Measurements from ENCODE around the gene AP1S2. TPM values are rescaled to one million over a fixed set of nuclear protein-coding genes. Genes with fewer than 3 reads are reported as not detected.
A peak's percentile ranks its signal among the peaks of the same experiment; 100 is the strongest.

The AP1S2 gene
- total and polyA plus RNA-seq, 10 of the 15 experiments (the other 5 are each of a cell fraction or from before 2014, with no cell fraction given): 25.6 to 105 (median 50.7) TPM

DNA sequence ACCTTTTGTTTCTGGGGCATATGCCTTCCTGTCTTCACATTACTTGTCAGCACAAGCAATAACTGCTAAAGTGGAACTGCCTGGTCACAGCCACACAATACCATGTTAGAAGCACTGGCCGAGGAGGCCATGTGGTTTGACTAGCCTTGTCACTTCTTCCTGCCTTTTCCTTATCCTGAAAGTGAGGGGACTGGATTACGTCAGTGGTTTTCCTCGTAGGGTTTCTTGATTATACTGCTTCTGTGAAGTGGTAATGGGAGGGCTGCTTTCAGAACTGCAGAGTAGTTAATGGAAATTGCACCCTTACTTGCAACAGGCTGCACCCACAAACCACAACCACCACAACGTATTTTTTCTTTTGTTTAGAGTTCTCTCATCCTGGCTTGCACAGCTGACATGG lies 37.7 kb downstream of the AP1S2 start (continued):
- TF ChIP-seq, protein P1, sequence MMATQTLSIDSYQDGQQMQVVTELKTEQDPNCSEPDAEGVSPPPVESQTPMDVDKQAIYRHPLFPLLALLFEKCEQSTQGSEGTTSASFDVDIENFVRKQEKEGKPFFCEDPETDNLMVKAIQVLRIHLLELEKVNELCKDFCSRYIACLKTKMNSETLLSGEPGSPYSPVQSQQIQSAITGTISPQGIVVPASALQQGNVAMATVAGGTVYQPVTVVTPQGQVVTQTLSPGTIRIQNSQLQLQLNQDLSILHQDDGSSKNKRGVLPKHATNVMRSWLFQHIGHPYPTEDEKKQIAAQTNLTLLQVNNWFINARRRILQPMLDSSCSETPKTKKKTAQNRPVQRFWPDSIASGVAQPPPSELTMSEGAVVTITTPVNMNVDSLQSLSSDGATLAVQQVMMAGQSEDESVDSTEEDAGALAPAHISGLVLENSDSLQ (IDR thresholded peaks at IDR 0.05): no peak
- TF ChIP-seq, protein P2, sequence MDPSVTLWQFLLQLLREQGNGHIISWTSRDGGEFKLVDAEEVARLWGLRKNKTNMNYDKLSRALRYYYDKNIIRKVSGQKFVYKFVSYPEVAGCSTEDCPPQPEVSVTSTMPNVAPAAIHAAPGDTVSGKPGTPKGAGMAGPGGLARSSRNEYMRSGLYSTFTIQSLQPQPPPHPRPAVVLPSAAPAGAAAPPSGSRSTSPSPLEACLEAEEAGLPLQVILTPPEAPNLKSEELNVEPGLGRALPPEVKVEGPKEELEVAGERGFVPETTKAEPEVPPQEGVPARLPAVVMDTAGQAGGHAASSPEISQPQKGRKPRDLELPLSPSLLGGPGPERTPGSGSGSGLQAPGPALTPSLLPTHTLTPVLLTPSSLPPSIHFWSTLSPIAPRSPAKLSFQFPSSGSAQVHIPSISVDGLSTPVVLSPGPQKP (IDR thresholded peaks at IDR 0.05; ENCODE audit: low read depth, low read length): no peak
- TF ChIP-seq ZNF24 (IDR thresholded peaks at IDR 0.05): no peak
- TF ChIP-seq SMAD1 (IDR thresholded peaks at IDR 0.05; ENCODE audit: low read depth, partially characterized antibody): no peak
- no peak for TF ChIP-seq YY1 (IDR thresholded peaks at IDR 0.05; ENCODE audit: low read depth, low read length)
- TF ChIP-seq EP300 (IDR thresholded peaks at IDR 0.05; ENCODE audit: borderline replicate concordance in 1 of 2, control insufficient read depth in 1 of 2, low read depth in 2 of 2, low read length in 2 of 2): 0 out of 4 replicates have a peak, but pooled peaks of 1 of the 2 experiments have one; percentile 12
- TF ChIP-seq SREBF1 (IDR thresholded peaks at IDR 0.05; ENCODE audit: low read length): no peak
- TF ChIP-seq STAT1 (conservative IDR thresholded peaks at IDR 0.05): no peak
- no peak for TF ChIP-seq MXI1 (IDR thresholded peaks at IDR 0.05; ENCODE audit: low read depth, low read length)
- no peak for TF ChIP-seq MYB (IDR thresholded peaks at IDR 0.05; ENCODE audit: borderline replicate concordance, low read depth, low read length)
- TF ChIP-seq, protein P3, sequence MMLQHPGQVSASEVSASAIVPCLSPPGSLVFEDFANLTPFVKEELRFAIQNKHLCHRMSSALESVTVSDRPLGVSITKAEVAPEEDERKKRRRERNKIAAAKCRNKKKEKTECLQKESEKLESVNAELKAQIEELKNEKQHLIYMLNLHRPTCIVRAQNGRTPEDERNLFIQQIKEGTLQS (IDR thresholded peaks at IDR 0.05; ENCODE audit: borderline replicate concordance, extremely low read depth, low read depth, low read length): no peak
- TF ChIP-seq LARP7 (IDR thresholded peaks at IDR 0.05): no peak
- TF ChIP-seq KAT2A (conservative IDR thresholded peaks at IDR 0.05; ENCODE audit: control insufficient read depth, low read depth, low read length): no peak
- no peak for TF ChIP-seq ZNF622 (IDR thresholded peaks at IDR 0.05)
- TF ChIP-seq CHD4 (IDR thresholded peaks at IDR 0.05): no peak
- TF ChIP-seq, protein P4, sequence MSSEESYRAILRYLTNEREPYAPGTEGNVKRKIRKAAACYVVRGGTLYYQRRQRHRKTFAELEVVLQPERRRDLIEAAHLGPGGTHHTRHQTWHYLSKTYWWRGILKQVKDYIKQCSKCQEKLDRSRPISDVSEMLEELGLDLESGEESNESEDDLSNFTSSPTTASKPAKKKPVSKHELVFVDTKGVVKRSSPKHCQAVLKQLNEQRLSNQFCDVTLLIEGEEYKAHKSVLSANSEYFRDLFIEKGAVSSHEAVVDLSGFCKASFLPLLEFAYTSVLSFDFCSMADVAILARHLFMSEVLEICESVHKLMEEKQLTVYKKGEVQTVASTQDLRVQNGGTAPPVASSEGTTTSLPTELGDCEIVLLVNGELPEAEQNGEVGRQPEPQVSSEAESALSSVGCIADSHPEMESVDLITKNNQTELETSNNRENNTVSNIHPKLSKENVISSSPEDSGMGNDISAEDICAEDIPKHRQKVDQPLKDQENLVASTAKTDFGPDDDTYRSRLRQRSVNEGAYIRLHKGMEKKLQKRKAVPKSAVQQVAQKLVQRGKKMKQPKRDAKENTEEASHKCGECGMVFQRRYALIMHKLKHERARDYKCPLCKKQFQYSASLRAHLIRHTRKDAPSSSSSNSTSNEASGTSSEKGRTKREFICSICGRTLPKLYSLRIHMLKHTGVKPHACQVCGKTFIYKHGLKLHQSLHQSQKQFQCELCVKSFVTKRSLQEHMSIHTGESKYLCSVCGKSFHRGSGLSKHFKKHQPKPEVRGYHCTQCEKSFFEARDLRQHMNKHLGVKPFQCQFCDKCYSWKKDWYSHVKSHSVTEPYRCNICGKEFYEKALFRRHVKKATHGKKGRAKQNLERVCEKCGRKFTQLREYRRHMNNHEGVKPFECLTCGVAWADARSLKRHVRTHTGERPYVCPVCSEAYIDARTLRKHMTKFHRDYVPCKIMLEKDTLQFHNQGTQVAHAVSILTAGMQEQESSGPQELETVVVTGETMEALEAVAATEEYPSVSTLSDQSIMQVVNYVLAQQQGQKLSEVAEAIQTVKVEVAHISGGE (CRISPR knock-in tag; IDR thresholded peaks at IDR 0.05): no peak
- no peak for TF ChIP-seq SP1 (IDR thresholded peaks at IDR 0.05; ENCODE audit: low read depth, low read length)
- TF ChIP-seq ATF7 (IDR thresholded peaks at IDR 0.05; ENCODE audit: low read depth): peak; percentile 84
- no peak for TF ChIP-seq NFXL1 (IDR thresholded peaks at IDR 0.05; ENCODE audit: borderline replicate concordance)
- peak; percentile 54; the same call in 1 of the 2 replicates for TF ChIP-seq MTA2 (IDR thresholded peaks at IDR 0.05; ENCODE audit: low read depth)
- TF ChIP-seq STAT3 (IDR thresholded peaks at IDR 0.05; ENCODE audit: low read depth, low read length): no peak
- TF ChIP-seq, protein P5, sequence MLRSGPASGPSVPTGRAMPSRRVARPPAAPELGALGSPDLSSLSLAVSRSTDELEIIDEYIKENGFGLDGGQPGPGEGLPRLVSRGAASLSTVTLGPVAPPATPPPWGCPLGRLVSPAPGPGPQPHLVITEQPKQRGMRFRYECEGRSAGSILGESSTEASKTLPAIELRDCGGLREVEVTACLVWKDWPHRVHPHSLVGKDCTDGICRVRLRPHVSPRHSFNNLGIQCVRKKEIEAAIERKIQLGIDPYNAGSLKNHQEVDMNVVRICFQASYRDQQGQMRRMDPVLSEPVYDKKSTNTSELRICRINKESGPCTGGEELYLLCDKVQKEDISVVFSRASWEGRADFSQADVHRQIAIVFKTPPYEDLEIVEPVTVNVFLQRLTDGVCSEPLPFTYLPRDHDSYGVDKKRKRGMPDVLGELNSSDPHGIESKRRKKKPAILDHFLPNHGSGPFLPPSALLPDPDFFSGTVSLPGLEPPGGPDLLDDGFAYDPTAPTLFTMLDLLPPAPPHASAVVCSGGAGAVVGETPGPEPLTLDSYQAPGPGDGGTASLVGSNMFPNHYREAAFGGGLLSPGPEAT (IDR thresholded peaks at IDR 0.05; ENCODE audit: low read depth): peak; percentile 71

Data from GM12878 (cell line).